GM18867 (cell line): ENCODE results near the gene S100A12.

Experiments used
- ATAC-seq: cut with Tn5 transposase; IDR thresholded peaks from one replicate; pipeline ENCODE4 v1.9.1; 2021; ENCODE audit warnings: mild to moderate bottlenecking, moderate library complexity; ENCODE audit not compliant: unreplicated experiment

Gene S100A12

DNA sequence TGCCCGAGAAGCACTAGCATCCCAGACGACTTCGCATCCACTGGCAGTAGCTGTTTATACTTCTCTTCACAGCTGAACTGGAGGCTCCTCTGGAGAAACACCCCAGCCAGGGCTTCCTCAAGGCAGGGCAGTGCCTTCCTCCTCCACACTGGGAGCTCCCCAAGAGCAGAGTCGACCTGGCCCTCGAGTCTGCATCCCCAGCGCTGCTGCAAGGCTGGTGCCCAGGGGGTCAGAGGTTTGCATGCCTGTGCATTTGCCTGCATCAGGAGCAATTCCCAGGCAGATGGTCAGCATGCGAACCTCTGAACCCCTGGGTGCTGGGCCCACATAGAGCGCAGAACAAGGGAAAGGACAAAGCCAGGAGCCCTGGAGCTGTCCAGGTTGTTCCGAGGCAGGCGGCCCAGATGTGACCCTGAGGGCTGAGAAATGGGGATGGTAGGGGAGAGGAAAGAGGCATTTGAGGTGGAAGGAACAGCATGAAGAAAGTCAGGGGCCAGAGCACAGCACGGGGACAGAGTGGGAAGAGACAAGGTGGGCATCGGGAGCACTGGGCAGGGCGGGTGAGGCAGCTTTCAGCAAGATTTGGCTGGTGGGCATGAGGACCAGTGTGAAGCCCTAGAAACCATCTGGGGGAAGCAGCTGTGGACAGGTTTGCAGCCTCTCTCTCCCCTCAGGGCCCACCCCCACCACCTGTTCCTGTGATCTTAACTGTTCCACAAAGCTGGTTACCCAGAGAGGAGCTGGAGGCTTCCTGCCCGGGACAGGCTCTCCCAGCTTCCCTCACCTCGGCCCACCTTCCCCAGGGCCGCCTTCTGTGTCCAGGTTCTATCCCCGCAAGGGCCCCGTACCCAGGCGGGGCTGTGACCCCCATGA lies 21.9 kb upstream of the S100A12 start:
- ATAC-seq = no peak

DNA sequence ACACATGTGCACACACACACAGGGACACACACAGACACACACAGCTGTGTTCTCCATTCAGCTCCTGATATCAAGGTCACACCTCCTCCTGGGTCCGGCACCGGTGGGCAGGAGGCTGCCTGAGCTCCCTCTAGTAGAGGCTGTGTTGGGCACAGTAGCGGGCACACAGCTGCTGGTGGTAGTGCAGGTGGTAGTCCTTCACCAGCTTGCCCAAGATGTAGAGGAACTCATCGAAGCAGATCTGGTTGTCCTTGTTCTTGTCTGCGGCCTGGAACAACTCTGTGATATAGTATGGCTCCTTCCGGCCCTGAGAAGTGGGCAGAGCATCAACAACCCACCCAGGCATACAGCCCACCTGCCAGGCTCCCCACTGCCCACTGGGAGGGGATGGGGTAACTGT lies 21.0 kb upstream of the S100A12 start:
- no peak for ATAC-seq

DNA sequence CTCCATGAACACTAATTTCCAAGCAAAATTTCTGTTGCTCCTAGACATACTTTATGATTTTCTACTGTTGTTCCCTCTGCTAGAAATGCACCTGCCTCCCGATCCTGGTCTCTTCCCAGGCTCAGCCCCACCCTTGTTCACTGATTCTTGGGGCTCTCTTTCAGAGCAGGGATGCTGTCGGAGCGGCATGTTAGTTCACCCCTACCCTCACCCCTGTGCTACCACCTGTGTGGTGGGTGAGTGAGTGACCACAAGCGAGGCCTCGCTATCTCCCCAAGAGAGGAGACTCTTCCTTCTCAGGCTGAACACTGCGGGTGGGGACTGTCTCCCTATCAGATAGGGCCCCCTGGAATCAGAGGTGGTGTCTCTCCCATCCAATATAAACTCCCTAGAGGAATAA lies 20.4 kb upstream of the S100A12 start:
- no peak for ATAC-seq

DNA sequence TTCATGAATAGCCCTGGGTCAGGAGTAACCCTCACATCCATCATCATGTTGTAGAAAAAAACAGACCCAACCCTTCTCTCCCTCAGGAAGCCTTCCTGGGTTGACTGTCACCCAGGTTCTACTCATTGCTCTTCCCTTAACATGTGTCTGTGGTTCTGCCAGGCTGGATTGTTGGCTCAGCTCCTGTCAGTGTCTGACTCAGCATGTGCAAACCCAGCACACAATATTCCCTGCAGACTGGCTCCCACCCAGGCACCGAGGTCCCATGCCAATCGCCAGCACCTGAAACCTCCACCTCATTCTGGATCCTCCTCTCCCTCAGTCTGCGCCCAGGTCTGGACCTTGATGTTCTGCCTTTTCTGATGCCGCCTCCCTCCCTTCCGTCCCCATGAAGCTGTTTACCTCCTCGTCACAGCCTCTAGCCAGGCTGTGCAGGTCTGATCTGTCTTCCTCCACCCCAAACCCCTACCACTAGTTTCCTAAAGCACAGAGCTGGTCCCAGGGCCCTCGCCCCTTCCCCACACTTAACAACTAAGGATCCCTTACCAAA lies 19.8 kb upstream of the S100A12 start:
- no peak for ATAC-seq

DNA sequence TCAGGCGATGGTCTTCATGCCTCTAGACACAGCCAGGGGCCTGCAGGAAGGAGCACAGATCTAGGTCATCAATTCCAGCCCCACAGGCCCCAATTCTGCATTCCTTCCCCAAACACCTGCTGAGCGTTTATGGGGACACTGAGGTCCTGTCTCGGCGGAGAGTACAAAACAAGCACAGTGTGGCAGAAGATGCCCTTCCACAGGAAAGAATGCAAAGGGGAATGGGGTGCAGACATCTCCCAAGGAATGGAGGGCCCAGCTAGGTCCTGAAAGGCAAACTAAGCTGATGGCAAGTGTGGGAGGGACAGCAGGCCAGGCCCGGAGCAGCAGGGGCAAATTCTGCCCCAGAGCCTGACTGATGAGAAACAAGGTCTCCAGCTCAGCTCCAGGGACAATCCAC lies 19.0 kb upstream of the S100A12 start:
- no peak for ATAC-seq

DNA sequence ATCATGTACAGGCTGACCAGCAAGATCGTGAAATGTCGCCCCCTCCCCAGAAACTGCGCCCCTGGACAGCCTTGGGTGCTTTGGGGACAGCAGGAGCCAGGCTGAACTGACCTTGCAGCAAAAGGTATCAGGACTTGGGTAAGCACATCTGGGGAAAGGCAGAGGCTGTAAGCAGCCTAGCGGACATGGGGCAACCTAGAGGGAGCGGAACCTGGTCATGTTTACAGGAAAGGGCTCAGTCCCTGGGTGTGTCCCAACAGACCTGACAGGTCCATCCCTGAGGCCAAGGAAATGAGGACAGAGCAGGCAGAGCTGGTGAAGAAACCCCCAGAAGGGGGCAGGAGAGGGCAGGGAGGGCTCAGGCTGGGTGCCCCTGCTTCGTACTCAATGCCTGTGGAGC lies 18.5 kb upstream of the S100A12 start:
- no peak for ATAC-seq

DNA sequence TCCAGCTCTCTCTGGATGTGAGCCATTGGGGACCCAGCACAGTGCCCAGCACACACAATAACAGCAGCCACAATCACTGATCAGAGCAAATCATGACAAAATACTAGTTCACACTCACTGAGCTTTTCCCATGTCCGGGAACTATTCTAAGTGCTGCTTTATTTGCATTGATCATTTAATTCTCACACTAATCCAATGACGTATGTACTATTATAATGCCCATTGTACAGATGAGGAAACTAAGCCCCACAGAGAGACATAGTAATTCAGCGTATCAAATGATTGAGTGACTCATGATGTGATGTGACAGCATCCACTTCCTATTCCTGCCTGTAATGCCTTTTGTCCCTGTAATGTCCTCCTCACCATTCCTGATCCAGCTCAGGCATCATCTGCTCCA lies 17.4 kb upstream of the S100A12 start:
- no peak for ATAC-seq

DNA sequence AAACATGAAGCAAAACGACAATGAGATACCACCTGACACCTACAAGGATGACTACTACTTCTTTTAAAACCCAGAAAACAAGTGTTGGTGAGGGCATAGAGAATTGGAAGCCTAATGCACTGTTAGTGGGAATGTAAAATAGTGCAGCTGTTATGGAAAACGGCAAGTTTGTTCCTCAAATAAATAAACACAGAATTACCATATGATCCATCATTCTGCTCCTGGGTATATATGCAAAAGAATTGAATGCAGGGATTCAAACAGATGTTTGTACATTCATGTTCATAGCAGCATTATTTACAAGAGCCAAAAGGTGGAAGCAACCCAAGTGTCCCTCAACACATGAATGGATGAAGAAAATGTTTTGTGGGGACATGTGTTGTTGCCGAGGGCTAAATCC lies 16.8 kb upstream of the S100A12 start:
- no peak for ATAC-seq

DNA sequence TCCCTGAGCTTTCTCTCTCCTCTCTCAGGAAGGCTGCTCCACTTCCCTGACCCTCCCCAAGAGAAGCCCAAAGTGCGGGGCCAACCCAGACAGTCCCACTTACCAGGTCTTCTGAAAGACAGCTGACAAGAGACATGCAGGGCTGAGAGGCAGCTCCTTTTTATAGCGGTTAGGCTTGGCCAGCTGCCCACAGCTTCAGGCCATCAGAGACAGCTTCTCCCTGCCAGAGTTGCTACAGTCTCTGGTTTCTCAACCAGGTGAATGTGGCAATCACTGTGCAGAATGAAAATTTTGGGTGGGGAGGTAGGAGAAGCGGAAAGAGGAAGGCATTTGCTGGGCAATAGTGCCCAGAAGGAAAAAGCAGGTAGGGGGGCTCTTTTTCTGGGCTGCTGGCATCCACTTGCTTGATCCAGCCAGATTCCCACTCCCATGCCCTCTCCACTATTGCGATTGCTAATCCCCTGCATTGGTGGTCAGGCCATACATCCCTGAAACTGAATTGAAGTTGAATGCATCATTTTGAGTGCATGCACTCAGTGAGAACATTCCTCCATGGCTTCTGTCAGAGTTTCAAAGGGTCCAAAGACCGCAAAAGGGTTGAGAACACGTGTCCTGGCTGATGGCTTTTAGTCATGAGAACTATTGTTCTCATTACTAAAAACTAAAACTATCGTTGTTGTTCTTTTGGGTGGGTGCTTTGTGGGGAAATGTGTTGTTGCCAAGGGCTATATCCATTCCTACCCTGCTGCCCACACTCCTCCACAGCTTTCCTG lies 15.7 kb upstream of the S100A12 start, which contains the start of gene S100A8:
Gene S100A8, minus strand, starts transcription at position 136 of the 773 bp plus-strand sequence. CDS start 538 bp downstream, outside the sequence.
- ATAC-seq = no peak

DNA sequence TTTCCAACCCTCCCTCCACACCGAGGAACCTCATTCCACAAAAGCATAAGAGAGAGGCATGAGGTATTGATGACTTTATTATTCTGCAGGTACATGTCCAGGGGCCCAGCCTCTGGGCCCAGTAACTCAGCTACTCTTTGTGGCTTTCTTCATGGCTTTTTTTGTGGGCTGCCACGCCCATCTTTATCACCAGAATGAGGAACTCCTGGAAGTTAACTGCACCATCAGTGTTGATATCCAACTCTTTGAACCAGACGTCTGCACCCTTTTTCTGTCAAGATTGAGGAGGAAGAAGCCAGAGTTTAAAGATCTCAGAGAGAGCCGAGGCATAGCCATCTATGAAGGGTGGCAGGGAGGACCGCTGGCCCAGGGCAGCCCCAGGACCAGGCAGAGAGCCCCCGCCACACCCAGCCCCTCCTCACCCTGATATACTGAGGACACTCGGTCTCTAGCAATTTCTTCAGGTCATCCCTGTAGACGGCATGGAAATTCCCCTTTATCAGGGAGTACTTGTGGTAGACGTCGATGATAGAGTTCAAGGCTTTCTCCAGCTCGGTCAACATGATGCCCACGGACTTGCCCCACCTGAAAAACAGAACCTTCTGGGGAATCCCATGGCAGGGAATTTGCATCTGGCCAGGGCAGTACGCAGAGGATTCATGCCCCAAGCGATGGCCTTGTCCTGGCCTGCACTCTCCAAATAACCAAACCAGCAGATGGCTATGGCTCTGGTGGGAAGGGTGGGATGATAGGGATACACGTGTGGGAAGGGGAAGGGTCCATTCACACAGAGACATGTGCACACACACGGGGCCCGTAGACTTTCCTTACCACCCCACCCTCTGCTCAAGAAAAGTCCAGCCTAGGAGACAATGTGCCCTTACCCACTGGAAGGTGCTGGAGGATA lies 14.8 kb upstream of the S100A12 start:
- ATAC-seq = no peak

DNA sequence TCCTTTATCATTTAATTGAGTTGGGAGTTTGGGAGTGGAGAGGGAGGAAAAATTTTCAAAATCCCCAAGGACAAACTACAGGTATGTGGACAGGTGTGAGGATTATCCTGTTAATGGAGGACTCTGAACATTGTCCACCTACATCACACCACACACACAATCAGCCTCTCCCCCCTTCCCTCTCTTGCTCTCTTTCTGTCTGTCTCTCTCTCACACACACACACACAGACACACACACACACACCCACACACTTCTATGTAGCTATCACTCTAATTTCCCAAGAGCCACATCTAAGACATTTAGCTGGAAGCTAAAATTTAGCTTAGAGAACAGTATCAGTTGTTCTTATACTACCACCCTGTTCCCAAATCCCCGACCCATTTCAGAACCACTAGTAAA lies 14.0 kb upstream of the S100A12 start:
- ATAC-seq = no peak

DNA sequence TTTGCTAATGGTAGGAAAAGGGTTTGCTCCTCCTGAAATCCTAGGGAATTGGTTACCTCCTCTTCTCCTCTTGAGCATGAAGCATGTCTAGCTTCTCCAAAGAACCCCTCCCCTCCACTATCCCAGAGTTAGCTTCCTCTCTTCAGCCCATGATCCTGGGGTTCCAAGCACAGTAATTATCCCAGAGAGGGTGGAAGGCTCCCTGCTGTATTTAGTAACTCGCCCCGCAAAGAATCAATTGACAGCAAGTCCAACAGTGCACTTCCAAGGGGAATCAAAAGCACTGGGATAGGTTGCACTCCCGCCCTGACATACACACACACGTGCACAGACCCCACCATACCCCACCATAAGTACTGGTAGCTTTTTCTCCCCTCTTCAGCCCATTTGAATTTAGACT lies 12.4 kb upstream of the S100A12 start:
- ATAC-seq = no peak

DNA sequence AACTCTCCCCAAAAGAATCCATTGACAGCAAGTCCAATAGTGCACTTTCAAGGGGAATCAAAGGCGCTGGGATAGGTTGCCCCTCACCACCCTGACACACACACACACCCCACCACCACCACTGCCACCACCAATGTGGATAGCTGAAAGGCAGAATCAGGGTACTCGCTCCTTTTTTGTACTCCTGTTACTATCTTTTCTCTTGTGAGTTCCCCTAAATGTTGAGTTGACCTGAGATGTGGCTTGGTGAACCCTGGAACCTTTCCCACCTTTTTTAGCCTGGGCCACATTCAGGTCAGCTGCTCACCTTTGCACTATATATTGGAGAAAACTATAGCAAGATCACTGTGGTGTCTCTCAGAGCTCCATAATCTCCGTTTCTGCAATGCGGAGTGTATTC lies 11.6 kb upstream of the S100A12 start:
- ATAC-seq = no peak

DNA sequence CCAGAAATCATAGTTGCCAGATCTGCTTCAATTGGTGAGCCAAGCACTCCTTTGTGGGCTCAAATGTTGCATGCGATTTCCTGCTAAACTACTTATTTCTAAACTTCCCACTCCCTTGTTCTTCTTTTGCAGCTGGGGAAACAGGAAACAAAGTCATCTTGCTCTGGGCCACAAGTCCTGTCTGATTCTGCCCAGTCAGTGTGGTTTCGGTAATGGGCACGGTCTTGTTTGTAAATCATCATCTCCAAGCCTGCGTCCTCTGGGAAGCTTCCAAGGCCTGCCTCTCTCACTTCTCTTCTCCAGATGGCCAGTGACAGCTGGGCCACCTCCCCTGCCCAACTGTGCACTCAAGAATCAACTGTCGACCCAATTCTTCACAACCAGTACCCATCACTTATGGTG lies 11.1 kb upstream of the S100A12 start:
- ATAC-seq = no peak

DNA sequence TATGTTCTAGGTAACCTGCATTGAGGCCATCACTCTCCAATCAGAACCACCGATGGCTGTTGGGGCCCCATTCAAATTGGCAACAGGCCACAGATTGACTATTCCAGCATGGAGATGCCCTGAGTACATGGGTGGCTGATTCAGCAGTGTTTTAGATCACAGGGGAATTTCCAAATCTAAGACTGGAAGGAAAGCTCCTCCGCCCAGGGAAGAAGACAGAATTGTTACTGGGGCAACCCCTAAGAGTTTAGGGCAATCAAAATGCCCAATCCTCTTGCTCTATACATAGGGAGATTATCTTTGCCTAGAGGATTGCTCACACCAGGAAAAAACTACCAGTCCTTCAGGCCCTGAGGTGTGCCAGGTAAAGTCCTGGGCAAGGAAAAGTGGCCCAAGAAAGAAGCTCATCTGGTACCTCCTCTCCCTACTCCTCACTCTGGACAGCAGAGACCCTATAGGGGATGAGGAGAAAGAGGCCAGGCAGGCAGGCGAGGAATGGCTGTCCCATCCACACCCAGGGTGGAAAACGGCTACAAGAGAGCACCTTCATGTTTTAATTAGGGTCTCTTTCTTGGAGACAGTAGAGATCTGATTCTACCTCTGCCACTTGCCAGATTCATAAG lies 9.6 kb upstream of the S100A12 start:
- no peak for ATAC-seq

DNA sequence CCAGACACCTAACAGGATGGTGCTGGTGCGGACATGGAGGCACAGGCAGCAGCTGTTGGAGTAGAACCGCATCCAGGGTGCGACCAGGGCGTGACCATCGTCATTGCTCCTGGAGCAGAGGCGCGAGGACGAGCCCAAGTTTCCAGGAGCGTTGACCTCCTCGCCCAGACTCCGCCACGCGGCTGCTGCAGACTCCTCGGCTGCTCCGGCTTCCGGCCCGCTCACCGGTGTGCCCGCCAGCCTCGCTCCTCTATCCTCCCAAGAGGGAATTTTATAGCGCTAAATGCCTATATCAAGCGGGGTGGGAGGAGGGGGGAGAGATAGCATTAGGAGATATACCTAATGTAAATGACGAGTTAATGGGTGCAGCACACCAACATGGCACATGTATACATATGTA lies 5.3 kb upstream of the S100A12 start:
- no peak for ATAC-seq

DNA sequence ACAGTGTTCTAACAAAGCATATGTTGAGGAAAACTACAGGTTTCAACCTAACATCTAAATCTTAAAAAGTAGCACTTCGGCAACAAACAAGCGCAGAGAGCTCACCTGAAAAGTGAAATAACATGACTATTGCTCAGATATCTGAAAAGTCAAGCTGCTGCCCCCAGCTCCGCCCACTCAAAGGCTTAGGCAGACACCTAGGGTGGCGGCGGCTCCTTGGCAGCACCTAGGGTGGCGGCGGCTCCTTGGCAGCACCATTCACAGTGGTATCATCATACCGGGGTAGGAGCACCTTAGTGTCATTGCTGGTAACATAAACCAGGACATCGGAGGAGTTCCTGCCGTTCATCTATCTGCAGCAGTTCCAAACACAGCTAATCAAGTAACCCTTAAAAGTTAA lies 4.2 kb upstream of the S100A12 start:
- ATAC-seq = no peak

DNA sequence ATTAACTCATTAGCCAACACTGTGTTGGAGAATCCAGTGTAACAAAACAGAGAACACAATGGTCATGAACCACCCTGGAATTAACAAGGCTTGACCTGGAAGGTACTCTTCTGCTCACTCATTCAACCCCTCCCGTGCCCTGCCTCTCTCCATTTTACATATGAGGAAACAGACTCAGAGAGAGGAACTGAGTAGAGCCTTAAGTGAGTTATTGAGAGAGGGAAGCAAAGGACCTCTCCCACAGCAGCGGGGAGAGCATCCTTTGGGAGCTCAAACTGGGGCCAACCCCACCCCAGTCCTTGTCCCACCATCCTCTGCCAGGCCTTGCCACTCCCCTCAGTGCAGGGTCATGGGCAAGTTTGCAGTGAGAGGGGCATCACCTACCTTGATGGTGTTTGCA lies 1.4 kb downstream of the S100A12 start:
- no peak for ATAC-seq

DNA sequence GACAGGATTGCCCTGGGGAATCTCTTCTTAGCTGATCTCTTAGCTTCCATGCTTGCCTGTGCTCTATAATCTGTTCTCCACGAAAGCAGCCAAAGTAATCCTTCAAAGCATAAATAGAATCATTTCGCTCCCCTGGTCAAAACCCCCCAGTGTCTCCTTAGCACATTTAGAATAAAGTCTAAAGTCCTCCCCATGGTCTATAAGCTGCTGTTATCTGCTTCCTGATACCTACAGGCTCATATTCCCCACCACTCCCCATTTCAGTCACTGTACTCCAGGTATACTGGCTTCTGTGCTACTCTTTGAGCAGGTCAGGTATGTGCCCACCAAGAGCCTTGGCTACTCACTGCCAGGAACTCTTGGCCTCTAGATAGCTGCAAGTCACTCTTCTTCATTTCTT lies 2.9 kb downstream of the S100A12 start:
- no peak for ATAC-seq

DNA sequence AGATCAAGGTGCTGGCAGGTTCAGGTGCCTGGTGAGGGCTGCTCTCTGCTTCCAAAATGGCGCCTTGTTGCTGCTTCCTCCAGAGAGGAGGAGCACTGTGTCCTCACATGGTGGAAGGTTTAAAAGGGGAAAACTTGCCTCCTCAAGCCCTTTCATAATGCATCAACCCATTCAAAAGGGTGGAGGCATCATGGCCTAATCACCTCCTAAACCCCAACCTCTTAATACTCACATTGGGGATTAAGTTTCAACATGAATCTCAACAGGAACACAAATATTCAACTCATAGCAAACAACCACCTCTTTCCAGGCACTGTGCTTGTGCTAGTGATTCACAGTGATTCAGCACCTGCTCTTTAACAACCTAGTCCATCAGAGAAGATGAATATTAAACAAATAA lies 4.2 kb downstream of the S100A12 start:
- no peak for ATAC-seq
